Mesothelial cell of epicardium (in vitro differentiated cells): ENCODE measurements around the gene ZNF235. TPM values are rescaled to one million over a fixed set of nuclear protein-coding genes. Genes with fewer than 3 reads are reported as not detected.

ENCODE experiments used
- DNase-seq, 2 experiments: peaks; one replicate each; pipeline ENCODE4 v3.0.0; 2021; ENCODE audit warnings: low spot score in 2 of 2; ENCODE audit not compliant: unreplicated experiment in 2 of 2
- H3K27ac Mint-ChIP-seq: 2 replicates; pipeline ENCODE4 v1.8.0; 2021; ENCODE audit warnings: mixed read lengths
- H3K27me3 Mint-ChIP-seq: 2 replicates; pipeline ENCODE4 v1.8.0; 2021; ENCODE audit warnings: low read depth, mixed read lengths
- H3K36me3 Mint-ChIP-seq: 2 replicates; pipeline ENCODE4 v1.8.0; 2021; ENCODE audit warnings: mixed read lengths
- H3K4me1 Mint-ChIP-seq: 2 replicates; pipeline ENCODE4 v1.8.0; 2021; ENCODE audit warnings: mixed read lengths
- H3K4me3 Mint-ChIP-seq: 2 replicates; pipeline ENCODE4 v1.8.0; 2021; ENCODE audit warnings: mild to moderate bottlenecking, moderate library complexity, mixed read lengths
- H3K9me3 Mint-ChIP-seq: 2 replicates; pipeline ENCODE4 v1.8.0; 2021; ENCODE audit warnings: mixed read lengths
- CTCF ChIP-seq: fragments of 200-600 bp; sonication (generic); IDR thresholded peaks from one replicate; pipeline ENCODE4 v1.5.0; 2021; ENCODE audit warnings: antibody characterized with exemption; ENCODE audit not compliant: unreplicated experiment
- total RNA-seq: library from RNA; stranded (reverse); gene quantifications from 3 replicates; pipeline ENCODE4 v1.2.1, GENCODE V29; 2021

The ZNF235 gene
- total RNA-seq, 1 donor from 2014 or later = 14.0 TPM

- DNase-seq = no peak
- no peaks in the 10 kb centered on the region for H3K27me3 Mint-ChIP-seq
- H3K4me1 Mint-ChIP-seq = no peaks in the 10 kb centered on the region
- H3K4me3 Mint-ChIP-seq = no peak overlapping the region
- H3K9me3 Mint-ChIP-seq = peaks cover 77% of the 10 kb centered on the region
- TF ChIP-seq CTCF = no peak
- H3K27ac Mint-ChIP-seq = no peak overlapping the region
- H3K36me3 Mint-ChIP-seq = peaks cover 63% of the 10 kb centered on the region
These were observed 26.6 kb downstream of the ZNF235 start for GRCh38 chr19:44278181-44278690.

- H3K27ac Mint-ChIP-seq = no peak overlapping the region
These were observed 27.5 kb downstream of the ZNF235 start for GRCh38 chr19:44277331-44277730.

GRCh38 chr19:44260695-44261446 is 44.0 kb downstream of the ZNF235 start:
- no peak for DNase-seq
- Mint-ChIP-seq H3K36me3 (peaks cover 23% of the 10 kb centered on the region), H3K4me3 (peak overlapping the region; percentile 79), H3K27ac (no peak overlapping the region), H3K27me3 (no peaks in the 10 kb centered on the region), H3K4me1 (peaks cover 9% of the 10 kb centered on the region), H3K9me3 (peaks cover 23% of the 10 kb centered on the region)
- no peak for TF ChIP-seq CTCF

More at GRCh38 chr19:44277331-44277730, 27.5 kb downstream of the ZNF235 start:
- no peaks in the 10 kb centered on the region for H3K4me1 Mint-ChIP-seq
- H3K4me3 Mint-ChIP-seq = no peak overlapping the region
- peaks cover 66% of the 10 kb centered on the region for H3K36me3 Mint-ChIP-seq
- H3K27me3 Mint-ChIP-seq = no peaks in the 10 kb centered on the region
- TF ChIP-seq CTCF = no peak
- peaks cover 75% of the 10 kb centered on the region for H3K9me3 Mint-ChIP-seq
- DNase-seq = no peak

GRCh38 chr19:44260343-44260681 is 44.5 kb downstream of the ZNF235 start:
- Mint-ChIP-seq H3K27me3 (no peaks in the 10 kb centered on the region), H3K27ac (peak overlapping the region; percentile 30), H3K9me3 (peaks cover 29% of the 10 kb centered on the region), H3K4me1 (peaks cover 9% of the 10 kb centered on the region), H3K4me3 (peak overlapping the region; percentile 79), H3K36me3 (peaks cover 24% of the 10 kb centered on the region)
- DNase-seq = no peak
- TF ChIP-seq CTCF = no peak

- no peak for DNase-seq
- H3K36me3 Mint-ChIP-seq = peaks cover 36% of the 10 kb centered on the region
- H3K27ac Mint-ChIP-seq = no peak overlapping the region
- no peak for TF ChIP-seq CTCF
- no peaks in the 10 kb centered on the region for H3K27me3 Mint-ChIP-seq
- H3K9me3 Mint-ChIP-seq = peaks cover 41% of the 10 kb centered on the region
- H3K4me1 Mint-ChIP-seq = peaks cover 9% of the 10 kb centered on the region
- peak overlapping the region; percentile 79 for H3K4me3 Mint-ChIP-seq
These were observed 45.9 kb downstream of the ZNF235 start for GRCh38 chr19:44258835-44259413.
